DMS79 treated with DMSO at 0.1 percent for 48 hours (cell line): ENCODE results near the gene HCFC1.

Source experiments
- DNase-seq: peaks from one replicate; lab custom pipeline; 2025; lab: John Stamatoyannopoulos, UW

Gene HCFC1

GRCh38 chrX:153971450-153972367 is at the start of gene HCFC1:
Gene HCFC1 (minus strand): TSS chrX:153971818. CDS start chrX:153970840, 978 bp downstream.
- DNase-seq = peak; percentile 76

GRCh38 chrX:154021131-154021611 is 49.6 kb upstream of the HCFC1 start:
- no peak for DNase-seq

GRCh38 chrX:154020536-154021115 is 49.0 kb upstream of the HCFC1 start:
- DNase-seq = no peak

DNA sequence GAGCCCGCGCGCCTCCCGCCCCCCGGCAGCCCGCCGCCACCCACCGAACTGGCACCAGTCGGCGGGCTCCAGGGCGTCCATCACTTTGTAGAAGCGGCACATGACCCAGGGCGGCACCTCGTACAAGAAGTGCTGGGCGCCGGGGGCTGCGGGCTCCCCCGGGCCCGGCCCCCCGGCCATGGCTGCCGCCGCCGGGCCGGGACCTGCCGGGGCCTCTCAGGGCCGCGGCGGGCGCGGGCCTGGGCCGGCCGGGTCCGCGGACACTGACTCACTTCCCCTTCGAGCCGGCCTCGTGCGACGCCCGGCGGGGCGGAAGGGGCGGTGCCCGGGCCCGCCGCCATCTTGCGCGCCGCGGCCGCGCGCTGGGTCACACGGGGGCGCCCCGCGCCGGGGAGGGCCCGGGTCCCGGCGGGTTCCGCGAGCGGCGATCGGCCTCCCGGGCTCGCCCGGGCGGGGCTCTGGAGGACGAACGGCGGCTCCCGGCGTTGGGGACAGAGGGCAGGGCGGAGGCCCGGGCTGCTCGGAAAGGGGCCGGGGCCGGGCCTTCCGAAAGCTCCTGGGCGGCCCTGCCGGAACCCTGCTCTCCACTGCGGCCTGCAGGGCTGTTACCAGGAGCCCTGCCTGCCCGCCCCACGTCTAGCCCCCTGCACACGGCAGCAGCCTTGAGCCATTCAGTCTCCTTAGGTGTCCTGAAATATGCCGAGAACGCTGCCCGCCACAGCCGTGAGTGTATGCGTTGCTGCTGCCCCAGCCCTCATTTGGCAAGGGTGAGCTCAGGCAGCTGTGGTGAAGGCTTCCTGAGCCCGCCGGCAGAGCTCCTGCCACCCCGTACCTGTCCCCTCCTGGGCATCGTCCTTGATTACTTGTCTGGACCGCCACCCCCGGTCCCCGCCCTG is 48.3 kb upstream of the HCFC1 start, which contains the start of gene IRAK1:
IRAK1 (minus strand) TSS at position 270 of the 896 bp plus-strand sequence; CDS start at position 180, 90 bp downstream.
- DNase-seq = peak; percentile 17

DNA sequence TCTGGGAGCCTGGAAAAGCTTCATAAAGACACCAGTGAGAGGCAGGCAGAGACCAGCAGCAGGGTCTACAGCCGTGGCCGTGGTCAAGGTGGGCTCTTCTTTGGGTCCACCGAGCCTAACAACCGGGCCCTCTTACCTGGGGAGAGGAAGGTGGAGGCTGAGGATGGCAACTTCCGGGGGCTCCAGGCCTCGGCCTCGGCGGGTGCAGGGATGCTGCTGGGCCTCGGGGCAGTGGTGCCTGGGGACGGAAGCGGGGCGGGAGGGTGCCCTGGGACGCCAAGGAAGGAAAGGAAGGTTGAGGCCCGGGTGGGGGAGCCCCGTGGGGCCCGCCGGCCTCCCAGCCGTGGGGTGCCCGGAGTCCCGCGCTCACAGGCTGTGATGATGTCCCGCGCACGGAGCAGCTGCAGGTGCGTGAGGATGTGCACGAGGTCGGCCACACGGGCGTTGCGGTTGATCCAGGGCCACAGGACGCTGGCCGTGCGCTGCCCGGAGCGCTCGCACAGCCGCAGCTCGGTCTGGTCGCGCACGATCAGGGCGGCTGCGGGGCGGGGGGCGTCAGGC is 47.5 kb upstream of the HCFC1 start:
- DNase-seq = no peak

GRCh38 chrX:154018518-154019060 is 47.0 kb upstream of the HCFC1 start:
- DNase-seq = no peak

DNA sequence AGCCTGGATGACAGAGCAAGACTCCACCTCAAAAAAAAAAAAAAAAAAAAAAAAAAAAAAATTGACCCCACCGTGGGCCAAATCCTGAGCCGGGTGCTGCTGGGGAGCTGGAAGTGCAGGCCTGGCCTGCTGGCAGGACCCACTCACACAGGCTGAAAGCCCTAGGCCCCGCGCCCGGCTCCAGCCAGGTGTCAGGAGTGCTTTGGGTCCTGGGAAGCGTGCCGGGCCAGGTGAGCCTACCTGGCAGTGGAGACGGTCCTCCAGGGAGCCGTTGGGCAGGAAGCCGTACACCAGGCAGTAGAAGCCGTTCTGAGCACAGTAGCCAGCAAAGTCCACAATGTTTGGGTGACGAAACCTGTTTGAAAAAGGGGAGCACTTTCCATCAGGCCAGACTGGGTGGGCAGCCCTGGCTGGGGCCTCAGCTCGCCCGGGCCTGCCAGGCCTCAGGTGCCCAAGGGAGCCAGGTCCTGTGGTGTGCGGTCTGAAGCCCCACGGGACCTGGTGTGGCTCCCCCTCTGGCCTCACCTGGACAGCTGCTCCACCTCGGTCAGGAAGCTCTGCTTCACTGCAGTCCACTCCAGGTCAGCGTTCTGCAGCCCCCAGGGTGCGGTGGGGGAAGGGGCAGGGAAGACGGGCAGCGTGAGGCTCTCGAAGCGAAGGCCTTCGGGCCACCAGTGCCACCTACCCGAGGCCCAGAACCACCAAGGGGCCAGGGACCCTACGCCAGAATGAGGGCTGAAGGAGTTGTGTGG is 46.3 kb upstream of the HCFC1 start:
- no peak for DNase-seq

GRCh38 chrX:154016366-154017076 is 44.9 kb upstream of the HCFC1 start:
- no peak for DNase-seq

DNA sequence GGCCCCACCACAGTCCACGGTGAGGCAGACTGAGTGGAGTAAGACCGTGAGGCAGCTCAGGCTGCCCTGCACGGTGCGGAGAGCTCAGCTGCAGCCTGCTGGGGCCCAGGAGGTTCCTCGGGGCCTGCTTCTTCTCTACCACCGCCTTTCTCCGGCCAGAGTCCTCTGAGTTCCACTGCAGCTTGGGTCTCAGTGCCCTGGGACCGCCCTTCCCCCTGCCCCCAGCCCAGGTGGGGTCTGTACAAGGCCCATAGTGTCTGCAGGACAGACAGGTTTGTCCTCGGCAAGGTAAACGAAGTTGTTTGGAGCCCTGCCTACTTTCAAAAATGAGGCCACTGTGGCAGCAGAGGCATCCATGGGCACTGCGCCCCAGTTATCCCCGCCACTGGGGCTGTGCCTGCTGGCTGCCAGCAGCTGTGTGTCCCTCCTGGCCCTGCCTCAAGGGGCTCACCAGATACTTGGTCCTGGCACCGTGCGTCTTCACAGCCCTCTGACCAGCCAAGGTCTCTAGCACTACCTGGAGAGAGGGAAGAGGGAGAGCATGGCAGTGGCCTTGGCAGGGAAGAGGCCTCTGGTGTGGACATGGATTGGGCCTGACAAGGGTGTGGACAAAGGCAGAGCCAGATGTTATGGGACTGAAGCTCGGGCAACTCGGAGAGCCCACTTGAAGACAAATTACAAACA is 44.1 kb upstream of the HCFC1 start:
- no peak for DNase-seq

DNA sequence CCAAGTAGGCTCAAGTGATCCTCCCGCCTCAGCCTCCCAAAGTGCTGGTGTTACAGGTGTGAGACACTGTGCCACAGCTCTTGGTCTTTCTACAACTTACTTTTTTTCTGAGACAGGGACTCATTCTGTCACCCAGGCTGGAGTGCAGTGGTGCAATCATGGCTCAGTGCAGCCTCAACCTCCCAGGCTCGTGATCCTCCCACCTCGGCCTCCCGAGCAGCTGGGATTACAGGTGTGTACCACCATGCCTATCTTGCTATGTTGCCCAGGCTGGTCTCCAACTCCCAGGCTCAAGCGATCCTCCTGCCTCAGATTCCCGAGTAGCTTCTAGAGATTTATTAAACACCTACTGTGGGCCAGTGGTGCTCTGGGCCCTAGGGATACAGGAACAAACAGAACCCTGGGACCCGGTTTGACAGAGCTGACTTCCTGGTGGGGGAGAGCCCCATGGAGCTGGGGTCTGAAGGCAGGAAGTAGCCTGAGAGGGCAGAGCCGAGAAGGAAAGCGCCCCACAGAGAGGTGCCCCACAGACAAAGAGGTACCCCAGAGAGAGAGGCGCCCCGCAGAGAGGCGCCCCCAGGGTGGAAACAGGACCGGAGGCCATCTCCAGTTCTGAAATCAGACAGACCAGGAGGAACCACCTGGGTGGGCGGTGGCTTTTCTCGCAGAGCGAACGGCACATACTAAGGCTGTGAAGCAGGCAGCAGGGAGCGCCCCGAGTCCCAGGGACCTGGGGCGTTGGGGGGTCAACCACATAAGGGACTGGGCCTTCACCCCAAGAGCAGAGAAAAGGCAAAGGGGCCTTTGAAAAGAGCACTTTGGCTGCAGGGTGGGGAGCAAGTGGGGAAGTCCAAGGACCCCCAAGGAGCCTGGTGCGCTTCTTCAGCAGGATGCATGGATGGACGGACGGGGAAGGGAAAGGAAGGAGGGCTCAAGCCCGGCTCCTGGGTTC is 43.1 kb upstream of the HCFC1 start:
- DNase-seq = no peak

GRCh38 chrX:154013614-154014360 is 42.2 kb upstream of the HCFC1 start:
- peak; percentile 9 for DNase-seq

- no peak for DNase-seq
Measured at GRCh38 chrX:154013001-154013421, 41.4 kb upstream of the HCFC1 start.

DNA sequence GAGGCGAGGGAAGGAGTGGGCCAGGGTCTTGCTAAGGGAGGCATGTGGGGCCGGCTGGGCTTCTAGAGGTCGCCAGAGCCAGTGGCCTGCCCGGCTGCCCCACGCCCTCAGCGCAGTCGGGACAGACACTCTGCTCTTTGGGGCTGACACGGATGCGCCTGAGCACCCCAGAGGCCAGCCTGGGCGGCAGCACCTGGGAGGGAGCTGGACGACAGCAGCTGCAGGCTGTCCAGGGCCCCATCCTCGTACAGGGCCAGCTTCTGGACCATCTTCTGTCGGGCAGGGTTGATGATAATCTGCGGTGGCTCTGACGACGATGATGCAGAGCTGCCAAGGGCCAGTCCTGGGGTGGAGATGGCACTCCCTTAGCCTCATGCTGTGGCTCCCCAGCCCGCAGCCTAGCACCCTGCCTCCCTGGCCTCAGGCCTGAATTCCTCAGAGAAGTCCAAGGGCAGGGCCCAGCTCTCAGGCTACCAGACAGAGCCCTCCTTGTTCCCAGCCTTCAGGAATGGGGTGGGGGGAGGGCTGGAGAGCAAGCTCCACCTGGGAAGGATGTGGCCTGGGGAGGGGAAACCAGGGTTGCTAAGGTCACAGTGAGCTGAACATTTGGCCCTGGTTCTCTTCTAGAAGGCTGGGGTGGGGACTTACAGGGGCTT is 40.8 kb upstream of the HCFC1 start:
- no peak for DNase-seq

DNA sequence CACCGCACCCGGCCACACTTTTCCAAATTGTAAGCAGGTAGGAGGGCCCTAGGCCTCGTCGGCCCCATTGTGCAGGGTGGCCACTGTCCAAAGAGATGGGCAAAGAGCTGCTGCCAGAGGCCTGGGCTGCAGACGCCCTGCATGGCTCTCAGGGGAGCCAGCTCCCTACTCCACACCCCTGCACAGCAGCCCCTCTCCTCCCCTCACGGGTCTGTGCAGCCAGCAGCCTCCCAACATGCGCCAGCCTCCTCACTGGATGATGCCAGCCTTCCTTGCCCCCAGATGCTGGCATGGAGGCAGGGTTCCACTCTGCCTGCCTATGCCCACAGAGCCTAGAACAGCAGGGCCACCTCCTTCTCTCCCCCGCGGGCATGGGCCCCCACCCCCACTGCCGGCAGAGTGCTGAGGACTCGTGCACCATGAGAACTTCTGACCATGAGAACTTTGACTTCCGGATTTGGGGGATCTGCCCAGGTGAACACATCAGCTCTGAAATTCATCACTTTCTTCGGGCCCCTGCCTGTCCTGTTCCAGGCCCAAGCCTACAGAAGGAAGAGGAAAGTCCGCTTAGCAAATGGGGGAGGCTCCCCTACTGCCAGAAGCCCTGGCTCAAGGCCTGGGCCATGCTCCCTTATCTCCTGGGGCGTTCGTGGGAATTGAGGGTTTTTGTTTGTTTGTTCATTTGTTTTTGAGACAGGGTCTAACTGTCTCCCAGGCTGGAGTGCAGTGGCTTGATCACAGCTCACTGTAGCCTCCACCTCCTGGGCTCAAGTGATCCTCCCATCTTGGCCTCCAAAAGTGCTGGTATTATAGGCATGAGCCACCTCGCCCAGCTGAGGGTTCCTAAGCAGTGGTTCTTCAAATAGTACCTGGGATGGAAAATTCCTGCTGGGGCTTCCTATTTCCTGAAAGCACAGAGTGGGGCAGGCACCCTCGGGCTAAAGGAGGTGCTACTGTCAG is 40.0 kb upstream of the HCFC1 start:
- DNase-seq = no peak

DNA sequence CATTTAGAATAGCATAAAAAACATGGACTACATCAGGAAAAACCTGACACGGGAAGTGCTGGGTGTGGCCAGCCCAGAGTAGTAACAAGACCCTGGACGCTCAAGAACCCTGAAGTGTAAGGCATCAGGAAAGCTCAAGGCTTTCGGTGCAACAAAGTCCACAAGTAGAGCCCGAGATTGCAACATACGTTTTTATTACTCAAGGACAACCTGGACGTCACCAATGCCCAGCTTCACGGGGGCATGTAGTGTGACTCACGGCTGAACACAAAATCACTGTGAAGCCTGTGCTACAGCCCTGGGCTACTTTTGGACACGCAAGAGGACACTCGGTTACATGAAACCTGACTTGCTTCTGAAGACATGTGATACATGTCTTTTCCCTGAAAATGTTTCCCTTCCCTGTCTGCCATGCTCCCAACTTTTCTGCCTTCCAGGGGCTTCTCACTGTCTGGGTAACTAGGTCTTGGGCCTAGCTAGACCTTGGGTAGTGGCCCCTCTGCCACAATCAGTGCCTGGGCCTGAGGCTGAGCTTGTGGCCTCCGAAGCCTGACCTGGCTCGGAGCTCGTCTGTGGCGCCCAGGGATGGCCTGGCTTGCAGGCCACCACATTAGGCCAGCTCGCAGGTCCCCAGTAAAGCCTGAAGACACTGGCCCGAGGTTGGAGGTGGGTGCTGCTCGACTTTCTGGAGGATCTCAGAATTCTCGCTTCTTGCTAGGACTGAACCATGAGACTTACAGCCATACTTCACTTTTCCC is 38.9 kb upstream of the HCFC1 start:
- DNase-seq = no peak
